T47D (cell line): ENCODE data around the gene USP32.

Experiments used
- DNase-seq, 2 experiments: peaks; one replicate each; pipeline versions ENCODE4 v3.0.0 to v3.0.0-alpha.2; 2011 to 2012; ENCODE audit warnings: low read depth in 1 of 2, low spot score in 1 of 2
- JUND ChIP-seq: IDR thresholded peaks from 2 replicates; pipeline ENCODE4 v1.6.1; 2012; ENCODE audit warnings: low read depth
- in situ Hi-C: cut with HindIII; loops from 2 replicates; pipeline ENCODE4 v1.10.0; 2016; ENCODE audit warnings: low sequenced_read_pairs, low pct_unique_long_range_greater_than_20kb

Gene USP32

DNA sequence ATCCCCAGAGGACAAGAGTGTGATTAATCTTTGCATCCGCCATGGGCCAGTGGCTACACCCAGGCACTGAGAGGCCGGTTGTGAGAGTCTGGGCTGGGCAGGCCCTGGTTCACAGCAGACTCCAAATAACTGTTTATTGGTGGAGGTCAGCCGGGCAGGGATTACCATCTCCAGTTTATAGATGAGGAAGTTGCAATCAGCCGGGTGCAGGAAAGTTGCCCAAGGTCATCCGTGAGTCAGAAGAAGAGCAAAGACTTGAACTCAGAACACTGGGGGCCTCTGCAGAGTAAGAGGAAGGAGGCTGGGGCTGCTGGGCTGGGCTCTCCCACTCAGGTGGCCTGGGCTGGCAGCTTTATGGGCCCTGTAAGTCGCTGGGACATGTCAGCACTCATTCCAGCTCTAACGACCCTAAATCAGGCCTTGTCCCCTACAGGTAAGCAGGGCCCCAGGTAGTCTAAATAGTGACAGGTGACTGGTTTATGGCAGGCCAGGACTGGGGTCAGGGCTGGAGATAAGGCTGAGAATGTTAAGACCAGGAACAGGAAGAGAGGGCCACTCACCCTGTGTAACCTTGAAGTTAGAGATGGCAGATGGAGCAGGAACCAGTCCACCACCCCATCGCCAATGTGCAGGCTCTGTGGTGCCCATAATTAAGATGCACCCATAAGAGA lies 244.2 kb downstream of the USP32 start:
- in situ Hi-C loops, result no loop called here
- DNase-seq, result no peak
- TF ChIP-seq JUND, result no peak

DNA sequence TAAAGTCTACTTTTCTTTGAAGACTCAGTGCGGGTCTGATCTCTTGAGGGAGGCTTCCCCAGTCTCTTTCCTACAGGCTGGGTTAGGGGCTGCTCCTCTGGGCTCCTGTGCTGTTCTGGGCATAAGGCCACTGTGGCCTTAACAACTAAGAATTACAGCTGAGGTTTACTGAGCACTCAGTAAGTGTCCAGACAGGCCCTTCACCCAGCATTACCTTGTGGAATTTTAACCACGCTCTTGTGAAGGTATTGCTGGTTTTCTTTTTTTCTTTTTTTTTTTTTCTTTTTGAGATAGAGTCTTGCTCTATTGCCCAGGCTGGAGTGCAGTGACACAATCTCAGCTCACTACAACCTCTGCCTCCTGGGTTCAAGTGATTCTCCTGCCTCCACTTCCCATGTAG lies 245.7 kb downstream of the USP32 start:
- no peak for DNase-seq
- no peak for TF ChIP-seq JUND
- in situ Hi-C loops, result no loop called here

DNA sequence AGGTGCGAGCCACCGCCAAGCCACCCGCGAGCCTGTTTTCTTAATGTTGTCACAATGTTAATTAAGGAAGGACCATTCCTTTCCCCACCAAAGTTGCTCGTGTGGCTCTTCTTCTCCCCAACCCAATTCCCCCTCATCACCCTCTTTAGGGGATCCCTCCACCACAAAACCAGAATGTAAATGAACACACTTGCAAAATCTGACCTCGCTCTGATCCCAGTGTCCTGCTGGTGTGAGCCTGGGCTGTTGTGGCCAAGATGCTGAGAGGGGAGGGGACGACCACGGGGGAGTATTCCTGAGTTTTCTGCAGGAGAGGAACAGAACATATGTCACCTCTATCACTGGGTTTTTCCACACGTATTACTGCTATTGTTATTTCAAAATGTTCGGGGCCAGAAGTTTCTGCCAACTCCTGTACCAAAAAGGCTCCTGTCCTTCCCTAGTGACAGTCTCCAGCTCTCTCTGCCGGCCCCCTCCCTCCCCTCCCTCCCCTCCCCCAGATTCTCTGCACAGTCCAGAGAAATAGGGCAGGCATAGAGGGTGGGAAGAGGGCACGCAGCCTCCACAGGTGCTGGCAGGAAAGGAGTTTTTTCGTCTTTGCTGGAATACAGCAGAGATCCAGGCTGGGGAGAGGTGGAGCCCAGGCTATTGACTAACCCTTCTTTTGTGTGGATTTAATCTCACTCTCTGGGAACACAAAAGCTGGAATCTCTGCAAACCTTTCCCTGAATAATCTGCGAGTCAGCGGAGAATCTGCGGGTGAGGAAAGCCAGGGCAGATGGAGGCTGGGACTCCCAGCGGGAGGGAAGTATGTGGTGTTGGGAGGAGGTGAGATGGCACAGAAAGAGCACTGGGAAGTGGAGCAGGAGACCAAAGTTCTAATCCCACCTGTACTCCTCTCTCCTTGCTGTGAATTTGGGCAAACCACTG lies 246.7 kb downstream of the USP32 start:
- in situ Hi-C loops, result no loop called here
- TF ChIP-seq JUND, result no peak
- no peak for DNase-seq

DNA sequence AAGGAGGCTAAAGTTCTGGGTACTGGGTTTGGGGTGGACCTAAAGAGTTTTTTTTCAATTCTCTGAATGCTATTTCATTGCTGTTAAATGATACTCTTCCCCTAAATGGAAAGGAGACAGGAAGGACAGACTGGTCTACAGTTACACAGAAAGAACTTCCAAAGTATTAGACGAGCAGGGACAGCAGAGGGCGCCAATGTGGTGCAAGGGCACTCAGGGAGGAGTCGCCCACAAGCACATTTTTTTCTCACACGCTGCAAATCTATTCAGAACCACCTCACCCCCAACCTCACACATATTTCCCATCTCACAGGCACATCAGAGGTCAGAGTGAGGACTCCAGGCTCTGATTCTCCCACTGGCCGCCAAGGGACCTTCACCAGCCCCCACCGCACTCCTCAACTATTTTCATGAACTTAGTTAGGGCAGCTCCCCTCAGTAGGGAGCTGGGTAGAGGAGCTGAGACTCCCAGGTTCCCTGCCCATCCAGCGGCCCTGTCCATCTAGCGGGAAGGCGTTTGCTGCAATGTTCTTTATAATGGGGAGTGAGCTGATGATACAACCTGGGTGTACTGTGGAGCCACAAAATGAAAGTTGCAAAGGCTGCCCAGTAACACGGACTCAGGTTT lies 248.9 kb downstream of the USP32 start:
- no peak for TF ChIP-seq JUND
- in situ Hi-C loops, result no loop called here
- peak; percentile 69 to 91 for DNase-seq

DNA sequence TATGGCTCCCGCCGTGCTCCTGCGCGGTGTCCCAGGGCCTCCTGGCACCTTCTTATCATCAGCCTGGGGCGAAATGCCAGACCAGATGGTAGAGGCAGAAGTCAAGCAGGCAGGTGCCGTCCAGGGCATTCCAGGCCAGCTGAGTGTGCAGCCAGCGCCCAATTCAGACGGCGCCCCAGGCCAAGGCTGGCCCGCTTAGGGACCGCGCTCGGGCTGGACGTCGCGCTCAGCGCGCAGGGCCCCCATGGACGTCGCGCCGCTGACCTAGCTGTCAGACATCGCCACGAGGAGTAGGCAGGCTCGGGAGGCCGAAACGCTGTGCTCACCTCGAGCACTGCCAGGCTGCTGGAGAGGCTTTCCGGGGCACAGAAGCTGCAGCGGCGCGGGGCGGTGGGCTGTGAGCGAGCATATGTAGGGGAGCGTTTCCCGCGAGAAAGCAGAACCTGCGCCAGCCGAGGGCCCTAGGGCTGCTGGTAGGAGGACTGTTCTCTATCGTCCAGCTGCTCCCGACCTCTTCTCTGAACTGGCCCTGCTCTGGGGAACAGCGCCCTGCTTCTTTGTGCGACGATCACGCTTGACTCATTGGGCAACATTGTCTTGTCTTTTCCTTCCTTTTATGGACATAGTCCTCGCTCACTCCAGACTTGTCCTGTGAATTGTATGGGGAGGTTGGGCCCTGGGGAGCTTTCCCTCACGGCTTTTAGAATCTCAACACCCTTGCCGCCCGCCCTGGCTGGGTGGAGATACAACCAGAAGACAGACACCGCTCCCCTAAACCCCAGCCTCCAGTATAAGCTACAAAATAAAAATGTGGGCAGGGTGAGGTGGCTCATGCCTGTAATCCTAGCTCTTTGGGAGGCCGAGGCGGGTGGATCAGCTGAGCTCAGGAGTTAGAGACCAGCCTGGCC lies 250.6 kb downstream of the USP32 start:
- no peak for DNase-seq
- TF ChIP-seq JUND, result no peak
- in situ Hi-C loops, result no loop called here

DNA sequence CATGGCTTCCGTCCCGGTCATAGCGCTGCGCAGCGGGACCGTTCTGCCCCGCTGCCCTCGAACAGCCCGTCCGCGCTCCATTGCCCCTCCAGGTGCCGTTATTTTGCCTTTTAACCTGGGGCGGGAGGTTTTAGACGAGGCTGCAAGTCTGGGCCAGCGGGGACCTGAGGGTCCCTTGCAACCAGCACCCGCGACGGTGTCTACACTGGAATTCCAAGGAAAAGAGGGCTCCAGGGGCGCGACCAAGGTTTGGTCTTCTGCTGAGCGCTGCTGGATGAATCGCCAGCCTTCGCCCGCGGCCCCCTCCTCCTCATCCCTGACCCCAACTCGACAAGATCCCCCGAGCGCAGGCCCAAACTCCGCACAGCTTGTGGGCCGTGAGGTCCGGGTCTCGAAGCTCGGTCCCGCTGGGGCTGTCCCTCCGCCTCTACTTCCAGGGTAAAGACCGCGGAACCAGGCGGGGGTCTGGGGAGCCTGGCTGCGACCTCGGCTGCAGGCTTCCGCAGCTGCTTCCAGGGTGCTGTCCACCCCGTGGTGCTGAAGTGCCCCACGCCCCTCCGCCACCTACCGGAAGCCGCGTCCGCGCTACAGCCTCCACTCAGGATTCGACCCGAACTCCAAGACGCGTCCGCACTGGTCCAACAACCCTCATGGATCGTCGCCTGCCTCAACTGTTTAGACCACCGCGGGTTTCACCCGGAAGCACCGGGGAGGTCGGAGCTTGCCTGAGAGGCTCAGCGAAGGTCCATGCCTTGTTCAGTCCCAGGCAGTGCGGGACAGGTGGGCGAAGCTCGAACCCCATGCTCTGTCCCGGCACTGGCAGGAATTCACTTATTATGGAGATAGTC lies 252.3 kb downstream of the USP32 start:
- DNase-seq, result no peak
- in situ Hi-C loops, result no loop called here

DNA sequence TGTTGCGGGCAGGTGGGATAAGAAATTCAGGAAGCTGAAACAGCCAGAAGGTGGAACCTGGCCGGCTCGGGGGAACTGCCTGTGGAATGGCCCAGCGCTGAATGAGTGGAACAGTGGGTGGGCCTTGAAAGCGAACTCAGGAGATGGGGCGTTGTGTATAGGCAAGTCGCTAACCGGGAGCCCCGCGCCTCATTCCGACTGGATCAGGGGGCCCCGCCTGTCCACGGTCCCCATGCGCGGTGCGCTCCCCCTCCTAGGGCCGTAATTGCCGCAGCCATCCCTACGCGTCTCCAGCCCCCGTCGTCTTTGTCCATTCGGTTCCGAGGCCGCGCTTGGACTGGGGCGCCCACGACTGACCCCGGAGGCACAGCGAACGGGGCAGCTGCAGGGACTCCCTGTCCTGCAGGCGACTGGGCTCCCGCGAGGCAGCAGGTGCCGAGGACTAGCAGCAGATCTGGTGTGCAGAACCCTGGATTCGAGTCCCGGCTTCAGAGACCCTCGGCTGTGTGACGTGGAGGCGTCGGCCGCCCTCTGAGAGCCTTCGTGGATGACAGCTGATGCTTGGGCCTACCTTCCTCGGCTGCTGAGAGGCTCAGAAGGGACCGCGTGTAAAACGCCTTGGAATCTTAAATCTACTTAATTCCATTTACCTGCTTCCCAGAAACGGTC lies 253.0 kb downstream of the USP32 start:
- DNase-seq, result no peak
- in situ Hi-C loops, result no loop called here
- TF ChIP-seq JUND, result no peak

More for the DNA sequence above, 252.3 kb downstream of the USP32 start:
- no peak for TF ChIP-seq JUND

DNA sequence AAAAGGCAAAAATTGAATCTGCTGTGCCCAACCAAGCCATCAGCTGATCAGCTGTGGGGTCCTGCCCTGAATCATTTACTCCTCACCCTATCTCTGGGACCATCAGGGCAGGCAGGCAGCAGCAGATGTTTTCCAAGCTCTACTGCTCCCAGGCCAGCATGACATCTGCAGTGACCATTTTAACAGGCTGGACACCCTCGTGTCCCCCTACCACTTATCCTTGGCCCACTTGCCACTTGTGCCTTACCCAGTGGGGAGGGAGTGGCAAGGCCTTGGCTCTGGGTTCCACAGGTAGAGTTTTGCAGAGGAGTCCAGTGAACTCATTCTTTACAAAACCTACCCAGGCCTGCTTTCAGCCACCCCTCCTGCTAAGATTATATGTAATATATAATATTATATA lies 254.2 kb downstream of the USP32 start:
- in situ Hi-C loops, result no loop called here
- DNase-seq, result no peak
- no peak for TF ChIP-seq JUND

DNA sequence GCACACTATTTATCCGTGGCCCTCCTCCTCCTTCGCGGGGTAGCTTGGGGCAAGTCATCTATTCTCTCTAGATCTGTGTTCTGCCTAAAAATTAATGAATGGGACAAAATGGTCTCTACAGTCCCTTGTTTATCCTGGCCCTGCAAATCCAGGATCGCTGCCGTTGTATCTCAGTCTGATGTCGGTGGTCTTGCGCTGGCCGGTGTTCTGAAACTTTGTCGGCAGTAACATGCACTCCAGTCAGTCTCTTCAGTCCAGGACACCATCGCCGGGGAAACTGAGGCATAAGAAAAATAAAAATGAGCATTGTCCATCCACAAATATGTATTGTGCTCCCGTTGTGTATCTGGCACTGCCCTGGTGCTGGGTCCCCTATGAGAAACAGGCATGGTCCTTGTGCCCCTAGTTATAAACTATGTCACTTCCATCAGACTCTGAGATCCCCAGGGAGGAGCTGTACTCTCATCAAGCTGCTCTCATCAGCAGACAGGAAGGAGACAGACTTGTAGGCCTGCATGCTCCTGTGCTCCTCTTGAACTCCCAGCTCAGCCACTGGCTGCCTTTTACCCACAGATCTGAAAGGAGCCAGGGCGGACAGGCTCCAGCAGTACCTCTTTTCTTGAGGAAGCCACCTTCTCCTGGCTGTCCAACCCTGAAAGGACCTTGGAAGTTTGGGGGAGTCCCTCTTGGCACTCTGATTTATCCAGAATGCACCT lies 255.8 kb downstream of the USP32 start:
- no peak for DNase-seq
- in situ Hi-C loops, result no loop called here
- no peak for TF ChIP-seq JUND

DNA sequence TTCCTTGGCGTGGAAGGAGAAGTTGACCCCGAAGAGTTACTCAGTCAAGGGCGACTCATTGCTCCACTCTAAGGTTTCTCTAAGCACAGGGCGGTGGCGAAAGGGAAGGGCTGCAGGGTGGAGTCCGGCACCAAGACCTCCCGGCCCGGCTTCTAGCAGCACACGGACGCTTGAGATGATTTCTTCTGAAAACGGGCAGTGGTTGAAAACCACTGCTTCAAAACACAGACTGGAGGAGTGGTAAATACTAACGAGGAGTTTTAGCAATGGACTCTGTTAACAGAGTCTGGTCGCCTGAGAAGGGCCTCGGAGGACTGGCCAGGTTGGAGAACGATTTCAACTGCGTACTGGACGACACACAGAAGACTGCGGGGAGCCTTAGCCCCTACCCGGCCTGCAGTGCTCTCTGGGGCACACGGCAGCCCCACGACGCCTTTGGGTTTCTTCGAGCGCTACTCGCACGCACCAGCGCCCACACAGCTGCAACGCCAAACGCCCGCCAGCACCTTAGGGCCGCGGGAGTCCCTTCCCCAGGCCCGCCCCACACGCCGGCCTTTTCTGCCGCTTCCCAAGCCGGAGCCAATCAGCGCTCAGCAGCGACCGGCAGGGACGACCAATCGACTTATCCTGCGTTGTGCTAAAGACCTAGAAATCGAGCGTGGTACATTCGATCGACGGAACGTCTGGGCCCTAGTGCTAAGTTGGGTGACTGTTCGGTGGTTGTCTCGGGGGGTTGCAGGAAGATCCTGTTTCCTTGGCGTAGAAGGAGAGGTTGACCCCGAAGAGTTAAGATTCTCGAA lies 256.6 kb downstream of the USP32 start:
- no peak for TF ChIP-seq JUND
- in situ Hi-C loops, result no loop called here
- peak; percentile 96 to 100 for DNase-seq
